Neural crest cell (in vitro differentiated cells): ENCODE measurements around the gene WBP4. TPM values are rescaled to one million over a fixed set of nuclear protein-coding genes. Genes with fewer than 3 reads are reported as not detected.

ENCODE experiments used
- DNase-seq: peaks from one replicate; pipeline ENCODE4 v3.0.0; 2021; ENCODE audit warnings: low read depth, mixed read lengths, low spot score
- H3K27ac Mint-ChIP-seq: one replicate; pipeline ENCODE4 v1.8.0; 2021; ENCODE audit warnings: mild to moderate bottlenecking, mixed read lengths; ENCODE audit not compliant: unreplicated experiment
- H3K27me3 Mint-ChIP-seq: 2 replicates; pipeline ENCODE4 v1.8.0; 2021; ENCODE audit warnings: low read depth, mild to moderate bottlenecking, mixed read lengths
- H3K36me3 Mint-ChIP-seq: 2 replicates; pipeline ENCODE4 v1.8.0; 2021; ENCODE audit warnings: low read depth, mild to moderate bottlenecking, mixed read lengths
- H3K4me1 Mint-ChIP-seq: 2 replicates; pipeline ENCODE4 v1.8.0; 2021; ENCODE audit warnings: mixed read lengths
- H3K4me3 Mint-ChIP-seq: one replicate; pipeline ENCODE4 v1.8.0; 2021; ENCODE audit warnings: mild to moderate bottlenecking, mixed read lengths
- H3K9me3 Mint-ChIP-seq: 2 replicates; pipeline ENCODE4 v1.8.0; 2021; ENCODE audit warnings: mixed read lengths
- total RNA-seq: library from RNA; stranded (reverse); gene quantifications from 2 replicates; pipeline ENCODE4 v1.2.1, GENCODE V29; 2021
- TF ChIP-seq, protein P1 (sequence below): fragments of 200-600 bp; sonication (generic); conservative IDR thresholded peaks from 2 replicates; pipeline ENCODE4 v1.5.0; 2021; ENCODE audit warnings: antibody characterized with exemption, mild to moderate bottlenecking

Gene WBP4
- total RNA-seq, 1 donor from 2014 or later: 8.7 TPM

GRCh38 chr13:41026788-41027187, 34.5 kb upstream of the WBP4 start:
- H3K4me1 Mint-ChIP-seq: no peaks in the 10 kb centered on the region
- H3K9me3 Mint-ChIP-seq: no peaks in the 10 kb centered on the region
- TF ChIP-seq, protein P1, sequence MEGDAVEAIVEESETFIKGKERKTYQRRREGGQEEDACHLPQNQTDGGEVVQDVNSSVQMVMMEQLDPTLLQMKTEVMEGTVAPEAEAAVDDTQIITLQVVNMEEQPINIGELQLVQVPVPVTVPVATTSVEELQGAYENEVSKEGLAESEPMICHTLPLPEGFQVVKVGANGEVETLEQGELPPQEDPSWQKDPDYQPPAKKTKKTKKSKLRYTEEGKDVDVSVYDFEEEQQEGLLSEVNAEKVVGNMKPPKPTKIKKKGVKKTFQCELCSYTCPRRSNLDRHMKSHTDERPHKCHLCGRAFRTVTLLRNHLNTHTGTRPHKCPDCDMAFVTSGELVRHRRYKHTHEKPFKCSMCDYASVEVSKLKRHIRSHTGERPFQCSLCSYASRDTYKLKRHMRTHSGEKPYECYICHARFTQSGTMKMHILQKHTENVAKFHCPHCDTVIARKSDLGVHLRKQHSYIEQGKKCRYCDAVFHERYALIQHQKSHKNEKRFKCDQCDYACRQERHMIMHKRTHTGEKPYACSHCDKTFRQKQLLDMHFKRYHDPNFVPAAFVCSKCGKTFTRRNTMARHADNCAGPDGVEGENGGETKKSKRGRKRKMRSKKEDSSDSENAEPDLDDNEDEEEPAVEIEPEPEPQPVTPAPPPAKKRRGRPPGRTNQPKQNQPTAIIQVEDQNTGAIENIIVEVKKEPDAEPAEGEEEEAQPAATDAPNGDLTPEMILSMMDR: no peak
- no peak overlapping the region for H3K27ac Mint-ChIP-seq
- no peaks in the 10 kb centered on the region for H3K36me3 Mint-ChIP-seq
- H3K27me3 Mint-ChIP-seq: no peaks in the 10 kb centered on the region
- no peak overlapping the region for H3K4me3 Mint-ChIP-seq
- no peak for DNase-seq

GRCh38 chr13:41028051-41028450, 33.3 kb upstream of the WBP4 start:
- Mint-ChIP-seq H3K4me1 (no peaks in the 10 kb centered on the region), H3K27me3 (no peaks in the 10 kb centered on the region), H3K4me3 (no peak overlapping the region), H3K9me3 (no peaks in the 10 kb centered on the region), H3K36me3 (no peaks in the 10 kb centered on the region), H3K27ac (no peak overlapping the region)
- TF ChIP-seq, protein P1: no peak
- DNase-seq: no peak

GRCh38 chr13:41029629-41030028, 31.7 kb upstream of the WBP4 start:
- no peak overlapping the region for H3K27ac Mint-ChIP-seq
- no peaks in the 10 kb centered on the region for H3K4me1 Mint-ChIP-seq
- peaks cover 2% of the 10 kb centered on the region for H3K36me3 Mint-ChIP-seq
- TF ChIP-seq, protein P1: no peak
- no peaks in the 10 kb centered on the region for H3K9me3 Mint-ChIP-seq
- H3K27me3 Mint-ChIP-seq: no peaks in the 10 kb centered on the region
- DNase-seq: no peak
- H3K4me3 Mint-ChIP-seq: no peak overlapping the region

GRCh38 chr13:41032691-41033376, 28.5 kb upstream of the WBP4 start:
- H3K27ac Mint-ChIP-seq: no peak overlapping the region
- H3K27me3 Mint-ChIP-seq: no peaks in the 10 kb centered on the region
- TF ChIP-seq, protein P1: no peak
- no peak for DNase-seq
- peaks cover 2% of the 10 kb centered on the region for H3K36me3 Mint-ChIP-seq
- no peak overlapping the region for H3K4me3 Mint-ChIP-seq
- no peaks in the 10 kb centered on the region for H3K9me3 Mint-ChIP-seq
- H3K4me1 Mint-ChIP-seq: no peaks in the 10 kb centered on the region

DNA sequence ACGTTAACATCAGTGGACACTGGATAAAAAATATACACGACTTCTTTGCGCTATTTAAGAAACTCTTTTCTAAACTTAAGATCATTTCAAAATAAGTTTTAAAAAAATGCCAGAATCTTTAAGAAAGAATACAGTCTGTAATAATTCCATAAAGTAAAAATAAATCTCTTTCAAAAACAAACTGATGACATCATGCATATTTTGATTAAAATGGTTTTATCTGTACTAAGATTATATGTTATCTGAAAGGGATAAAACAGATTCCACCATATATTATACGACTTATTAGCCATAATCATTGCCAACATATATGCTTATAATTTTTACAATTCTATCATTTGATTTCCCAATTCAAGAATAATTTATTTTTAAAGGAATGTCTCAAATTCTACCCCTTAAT, 26.9 kb upstream of the WBP4 start:
- Mint-ChIP-seq H3K4me3 (no peak overlapping the region), H3K27me3 (no peaks in the 10 kb centered on the region), H3K4me1 (no peaks in the 10 kb centered on the region), H3K36me3 (peaks cover 2% of the 10 kb centered on the region), H3K27ac (no peak overlapping the region), H3K9me3 (no peaks in the 10 kb centered on the region)
- no peak for DNase-seq
- TF ChIP-seq, protein P1: no peak
